ENCODE measurements around the gene IZUMO4. TPM values are rescaled to one million over a fixed set of nuclear protein-coding genes. Genes with fewer than 3 reads are reported as not detected.

Gene IZUMO4
- total RNA-seq, 1 experiment from 2014 or later: 1.5 TPM

DNA sequence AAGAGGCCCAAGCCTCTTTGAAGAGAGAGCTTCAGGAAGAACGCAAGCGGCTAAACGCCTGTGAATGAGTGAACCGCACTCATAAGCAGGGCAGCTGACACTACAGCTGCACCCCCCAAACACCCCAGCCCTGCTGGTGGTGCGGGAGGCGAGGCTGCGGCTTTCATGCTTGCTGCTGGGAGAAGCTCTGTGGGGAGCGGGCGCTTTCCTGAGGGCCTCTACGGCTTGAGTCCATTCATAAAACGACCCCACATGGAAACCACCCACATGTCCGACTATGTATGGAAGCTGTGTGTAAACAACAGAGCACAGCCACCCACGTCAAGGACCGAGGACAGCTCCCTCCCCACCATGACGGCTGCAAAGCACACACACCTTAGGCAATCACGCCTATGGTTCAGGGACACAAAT, 49.1 kb downstream of the IZUMO4 start:
- no TSS peak for BruUV-seq (replicated peaks)
- no peak for TF ChIP-seq EZH2 (IDR thresholded peaks at IDR 0.05; ENCODE audit: low read depth)
- Histone ChIP-seq H3K36me3 (ENCODE audit: low read depth) (no peaks in the 10 kb centered on the region), H3K27ac (no peak overlapping the region), H3K4me2 (no peak overlapping the region), H3K4me3 (no peak overlapping the region), H3K9me2 (ENCODE audit: insufficient read depth) (no peaks in the 10 kb centered on the region), H3K9me3 (ENCODE audit: insufficient read depth, low read depth) (no peaks in the 10 kb centered on the region), H3K4me1 (replicated peaks; ENCODE audit: insufficient read depth) (peaks cover 9% of the 10 kb centered on the region), H3K27me3 (ENCODE audit: insufficient read depth, low read depth) (no peaks in the 10 kb centered on the region), H3K79me2 (ENCODE audit: low read depth) (peaks cover 96% of the 10 kb centered on the region), H2AFZ (no peak overlapping the region), H3F3A (ENCODE audit: insufficient read depth, low read depth) (no peaks in the 10 kb centered on the region), H4K20me1 (ENCODE audit: insufficient read depth) (peaks cover 83% of the 10 kb centered on the region)
- ChIA-PET CTCF (interaction anchor here (0.7 kb wide), 1 partner anchor 31 kb away, joined by 3 read pairs; no protein-coding TSS in a partner anchor), POLR2A (ENCODE audit: unreplicated experiment) (no interaction called here)
- intact Hi-C loops (cut with micrococcal nuclease; ENCODE audit: unreplicated experiment): no loop called here
- DNase-seq: no peak

DNA sequence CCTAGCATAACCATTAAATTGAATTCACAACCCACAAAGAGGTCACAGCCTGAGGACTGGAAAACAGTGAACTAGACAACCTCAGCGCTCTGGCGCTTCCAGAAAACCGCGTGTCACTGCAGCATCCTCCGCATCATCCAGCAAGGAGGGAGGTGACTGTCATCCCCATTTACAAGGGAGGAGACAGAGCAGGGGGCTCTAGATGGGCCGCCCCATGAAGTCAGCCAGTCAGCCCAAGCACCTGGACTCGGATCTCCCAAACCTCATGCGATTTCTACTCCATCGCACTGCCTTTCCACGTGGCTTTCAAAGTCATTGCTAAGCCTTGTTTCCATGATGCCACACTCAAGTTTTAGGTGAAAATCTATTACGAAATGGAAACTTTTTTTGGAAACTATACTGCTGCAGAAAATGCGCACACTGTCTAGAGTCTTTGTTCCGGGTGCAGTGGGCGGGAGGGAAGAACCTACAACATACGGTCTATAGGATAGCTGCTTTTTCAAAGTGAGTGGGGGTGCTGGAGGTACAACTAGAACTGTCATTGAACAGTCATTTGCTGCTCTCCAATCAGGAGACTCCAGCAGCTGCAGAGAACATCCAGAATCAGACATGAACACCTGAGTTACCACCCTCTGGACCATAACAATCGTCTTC, 51.9 kb downstream of the IZUMO4 start:
- Histone ChIP-seq H2AFZ (no peak overlapping the region), H3K4me3 (no peak overlapping the region), H3K4me1 (replicated peaks; ENCODE audit: insufficient read depth) (peaks cover 25% of the 10 kb centered on the region), H3K9me2 (ENCODE audit: insufficient read depth) (no peaks in the 10 kb centered on the region), H3K9me3 (ENCODE audit: insufficient read depth, low read depth) (no peaks in the 10 kb centered on the region), H3K27ac (no peak overlapping the region), H4K20me1 (ENCODE audit: insufficient read depth) (peaks cover 60% of the 10 kb centered on the region), H3K27me3 (ENCODE audit: insufficient read depth, low read depth) (no peaks in the 10 kb centered on the region), H3K79me2 (ENCODE audit: low read depth) (peaks cover 75% of the 10 kb centered on the region), H3K4me2 (no peak overlapping the region), H3F3A (ENCODE audit: insufficient read depth, low read depth) (peaks cover 5% of the 10 kb centered on the region; the same call in 1 of the 2 replicates), H3K36me3 (ENCODE audit: low read depth) (no peaks in the 10 kb centered on the region)
- ChIA-PET CTCF (no interaction called here), POLR2A (ENCODE audit: unreplicated experiment) (no interaction called here)
- no TSS peak for BruUV-seq (replicated peaks)
- DNase-seq: no peak
- intact Hi-C loops (cut with micrococcal nuclease; ENCODE audit: unreplicated experiment): no loop called here
- TF ChIP-seq, protein P1, sequence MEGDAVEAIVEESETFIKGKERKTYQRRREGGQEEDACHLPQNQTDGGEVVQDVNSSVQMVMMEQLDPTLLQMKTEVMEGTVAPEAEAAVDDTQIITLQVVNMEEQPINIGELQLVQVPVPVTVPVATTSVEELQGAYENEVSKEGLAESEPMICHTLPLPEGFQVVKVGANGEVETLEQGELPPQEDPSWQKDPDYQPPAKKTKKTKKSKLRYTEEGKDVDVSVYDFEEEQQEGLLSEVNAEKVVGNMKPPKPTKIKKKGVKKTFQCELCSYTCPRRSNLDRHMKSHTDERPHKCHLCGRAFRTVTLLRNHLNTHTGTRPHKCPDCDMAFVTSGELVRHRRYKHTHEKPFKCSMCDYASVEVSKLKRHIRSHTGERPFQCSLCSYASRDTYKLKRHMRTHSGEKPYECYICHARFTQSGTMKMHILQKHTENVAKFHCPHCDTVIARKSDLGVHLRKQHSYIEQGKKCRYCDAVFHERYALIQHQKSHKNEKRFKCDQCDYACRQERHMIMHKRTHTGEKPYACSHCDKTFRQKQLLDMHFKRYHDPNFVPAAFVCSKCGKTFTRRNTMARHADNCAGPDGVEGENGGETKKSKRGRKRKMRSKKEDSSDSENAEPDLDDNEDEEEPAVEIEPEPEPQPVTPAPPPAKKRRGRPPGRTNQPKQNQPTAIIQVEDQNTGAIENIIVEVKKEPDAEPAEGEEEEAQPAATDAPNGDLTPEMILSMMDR (conservative IDR thresholded peaks at IDR 0.05): no peak
- no peak for TF ChIP-seq EZH2 (IDR thresholded peaks at IDR 0.05; ENCODE audit: low read depth)

Other genes with a start within 250 kb of the IZUMO4 start
- gene REXO1, start 248.4 kb upstream of the IZUMO4 start, total RNA-seq (2021): 25.6 and 25.8 TPM in 2 replicates
- gene KLF16, start 233.3 kb upstream of the IZUMO4 start, total RNA-seq (2021): 26.7 and 41.2 TPM in 2 replicates
- 33.0 and 35.9 TPM in 2 replicates for gene ABHD17A, start 211.4 kb upstream of the IZUMO4 start, total RNA-seq (2021)
- gene ADAT3, start 191.5 kb upstream of the IZUMO4 start, total RNA-seq (2021): 7.8 and 10.1 TPM in 2 replicates
- 61.7 and 69.8 TPM in 2 replicates for gene SCAMP4, start 191.5 kb upstream of the IZUMO4 start, total RNA-seq (2021)
- 58.2 and 58.3 TPM in 2 replicates for gene CSNK1G2, start 155.7 kb upstream of the IZUMO4 start, total RNA-seq (2021)
- gene BTBD2, start 81.2 kb upstream of the IZUMO4 start, total RNA-seq (2021): 79.2 and 81.0 TPM in 2 replicates
- gene MKNK2, start 45.7 kb upstream of the IZUMO4 start, total RNA-seq (2021): 132 and 166 TPM in 2 replicates
- gene MOB3A, start 589 bp upstream of the IZUMO4 start, total RNA-seq (2021): 22.8 and 28.9 TPM in 2 replicates
- 75.5 and 87.2 TPM in 2 replicates for gene AP3D1, start 54.7 kb downstream of the IZUMO4 start, total RNA-seq (2021)
- 16.0 and 23.9 TPM in 2 replicates for gene DOT1L, start 67.0 kb downstream of the IZUMO4 start, total RNA-seq (2021)
- gene PLEKHJ1, start 139.4 kb downstream of the IZUMO4 start, total RNA-seq (2021): 38.6 and 45.9 TPM in 2 replicates
- gene SF3A2, start 139.9 kb downstream of the IZUMO4 start, total RNA-seq (2021): 73.5 and 83.0 TPM in 2 replicates
- gene AMH, start 152.4 kb downstream of the IZUMO4 start, total RNA-seq (2021): 6.9 and 8.1 TPM in 2 replicates
- gene JSRP1, start 159.5 kb downstream of the IZUMO4 start, total RNA-seq (2021): 1.1 and 1.4 TPM in 2 replicates
- not detected in 2 replicates for gene PEAK3, start 185.3 kb downstream of the IZUMO4 start, total RNA-seq (2021)
- gene LINGO3, start 211.2 kb downstream of the IZUMO4 start, total RNA-seq (2021): 0.18 TPM in 1 of 2 replicates, not detected in the other
- gene LSM7, start 231.7 kb downstream of the IZUMO4 start, total RNA-seq (2021): 80.2 and 83.4 TPM in 2 replicates
- 49.6 and 64.1 TPM in 2 replicates for gene SPPL2B, start 231.8 kb downstream of the IZUMO4 start, total RNA-seq (2021)

Measured in PC-9 (cell line).